PFSK-1 (cell line): ENCODE measurements around the gene DNAJB13.

Experiments
- POLR2AphosphoS5 ChIP-seq: IDR thresholded peaks from 2 replicates; pipeline ENCODE4 v1.6.1; 2012; ENCODE audit warnings: low read depth, mild to moderate bottlenecking, control low read depth, low read length, moderate library complexity
- SIN3A ChIP-seq: IDR thresholded peaks from 2 replicates; pipeline ENCODE4 v1.6.1; 2012; ENCODE audit warnings: mild to moderate bottlenecking, low read length, moderate library complexity, borderline replicate concordance; ENCODE audit not compliant: insufficient read depth
- TAF1 ChIP-seq: IDR thresholded peaks from 2 replicates; pipeline ENCODE4 v1.6.1; 2012; ENCODE audit warnings: low read length, control low read depth, borderline replicate concordance; ENCODE audit not compliant: insufficient read depth

DNA sequence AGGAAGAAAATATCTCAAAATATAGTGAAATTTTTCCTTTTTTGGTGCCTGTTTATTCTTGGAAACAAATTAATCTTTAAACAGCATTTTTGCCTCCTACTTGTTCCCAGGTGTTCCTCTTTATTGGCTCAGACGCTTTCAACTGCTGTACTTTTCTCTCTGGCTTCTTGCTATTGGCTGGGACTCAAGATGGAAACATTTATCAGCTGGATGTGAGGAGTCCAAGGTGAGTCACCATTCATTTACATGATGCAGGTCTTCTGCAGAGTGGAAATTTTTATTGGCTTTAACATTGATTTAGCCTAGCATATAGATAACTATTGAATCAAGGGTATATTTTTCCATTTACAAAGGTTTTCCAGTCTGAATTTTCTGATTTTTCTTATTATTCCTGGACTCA is 34.4 kb upstream of the DNAJB13 start:
- TF ChIP-seq SIN3A = no peak
- TF ChIP-seq TAF1 = no peak
- no peak for TF ChIP-seq POLR2AphosphoS5
